Heart left ventricle (tissue), 16 donors: ENCODE results near the gene MAML3. TPM values are rescaled to one million over a fixed set of nuclear protein-coding genes. Genes with fewer than 3 reads are reported as not detected.
A peak's percentile ranks its signal among the peaks of the same experiment; 100 is the strongest.

Source experiments
- ATAC-seq, 4 donors: fragments of 200-7000 bp; cut with Tn5 transposase; one replicate each; pipeline ENCODE4 v1.9.1; 2020 to 2022; ENCODE audit warnings: moderate library complexity in 4 of 4, mild to moderate bottlenecking in 3 of 4, moderate number of reproducible peaks in 1 of 4
- DNase-seq, 5 donors: peaks; one replicate each; pipeline ENCODE4 v3.0.0-alpha.2; 2020
- H3K27ac ChIP-seq, 12 donors: fragments of 200-600 bp; sonication (generic) in 4 of 12; one replicate each; pipeline versions ENCODE4 v1.5.0 to v1.8.0; 2016 to 2022; ENCODE audit warnings: mild to moderate bottlenecking in 2 of 12
- H3K27me3 ChIP-seq, 9 donors: fragments of 200-600 bp; sonication (generic) in 2 of 9; one replicate each; pipeline versions ENCODE4 v1.5.1 to v1.8.0; 2016 to 2022; ENCODE audit warnings: mild to moderate bottlenecking in 3 of 9
- H3K36me3 ChIP-seq, 9 donors: fragments of 200-600 bp; sonication (generic) in 2 of 9; one replicate each; pipeline versions ENCODE4 v1.5.0 to v1.8.0; 2018 to 2022; ENCODE audit warnings: mild to moderate bottlenecking in 2 of 9
- H3K4me1 ChIP-seq, 12 donors: fragments of 200-600 bp; sonication (generic) in 4 of 12; one replicate each; pipeline versions ENCODE4 v1.5.0 to v1.8.0; 2016 to 2022; ENCODE audit warnings: mild to moderate bottlenecking in 3 of 12
- H3K4me3 ChIP-seq, 12 donors: fragments of 200-600 bp; sonication (generic) in 4 of 12; one replicate each; pipeline versions ENCODE4 v1.5.0 to v1.8.0; 2017 to 2022; ENCODE audit warnings: mild to moderate bottlenecking in 9 of 12, moderate library complexity in 4 of 12
- H3K9me3 ChIP-seq, 12 donors: fragments of 200-600 bp; sonication (generic) in 4 of 12; one replicate each; pipeline versions ENCODE4 v1.5.0 to v1.8.0; 2016 to 2022; ENCODE audit warnings: mild to moderate bottlenecking in 1 of 12
- POLR2A ChIP-seq, 2 donors: fragments of 450-650 bp; IDR thresholded peaks; one replicate each; pipeline ENCODE4 v1.6.1; 2017; ENCODE audit warnings: antibody characterized with exemption in 2 of 2, mild to moderate bottlenecking in 2 of 2, moderate library complexity in 2 of 2
- WGBS, 4 donors: extraction: QIAGEN DNeasy Blood & Tissue Kit in 2 of 4; methylation state at CpG; one replicate each; pipeline versions ENCODE4 v1.1.5 to v1.1.7; 2013 to 2018; 5-methylcytosine and 5-hydroxymethylcytosine counted together
- intact Hi-C, 10 donors: fragments of 100-400 bp; cut with DNase I; formaldehyde crosslinking; loops; one replicate each; pipeline versions ENCODE4 v1.11.1 to v1.14.2; 2022
- polyA plus RNA-seq, 2 donors: library from polyadenylated mRNA; stranded (reverse); fragments of 200-250 nt; gene quantifications; one replicate each; pipeline ENCODE4 v1.2.3, GENCODE V29; 2013
- total RNA-seq, 9 donors: library from RNA; depleted of rRNA in 2 of 9; stranded (reverse); fragments of >200 nt in 2 of 9; fragmentation: NEBNext Ultra II Directional in 3 of 9; extraction: Animal tissue kit (Norgen Biotek cat#: 25700) in 3 of 9; gene quantifications; one replicate each; pipeline versions ENCODE4 v1.1.0 to v1.2.4, GENCODE V29; 2016 to 2023
- TF ChIP-seq, protein P1 (sequence below), 12 donors: fragments of 200-600 bp; sonication (generic) in 4 of 12; IDR thresholded peaks; one replicate each; pipeline versions ENCODE4 v1.5.0 to v1.8.0; 2018 to 2022; ENCODE audit warnings: antibody characterized with exemption in 12 of 12, mild to moderate bottlenecking in 5 of 12
- donor health status: ischemic (EF 13 %, LVEDD 7.1; RV severe dilation, severe dysfunction).
- donor health status: healthy with polysubstance abuse.
- donor health status: DM: no; HTN: yes; CAD: no.
- donor health status: DM: no; HTN: no; CAD: no.
- donor health status: ischemic (EF 25% LVEDD 6.9; RV normal size, moderate dysfunction).
- donor health status: ischemic (EF 25% LVEDD 5.7; RV mildly dilated, moderate dysfunction).
- donor health status: healthy.
- donor health status: DM: yes; HTN: yes; CAD: no.
- donor health status: ischemic (EF 35%, LVEDD 5.7; RV mildly dilated, moderate dysfunction).
- donor health status: nonischemic (EF 11% LVEDD 7.7; RV severe dilation, severe dysfunction).
- donor health status: DM: yes; HTN: yes; CAD: no.
- donor health status: PGD.
- donor health status: ischemic (EF 29% LVEDD 5.4; RV normal size, mild dysfunction).
- donor health status: nonischemic (EF 23%, LVEDD 6.1; RV moderate dilation, normal function).

Gene MAML3
- total and polyA plus RNA-seq, 11 donors, result 0.76 to 5.9 (median 2.4) TPM

DNA sequence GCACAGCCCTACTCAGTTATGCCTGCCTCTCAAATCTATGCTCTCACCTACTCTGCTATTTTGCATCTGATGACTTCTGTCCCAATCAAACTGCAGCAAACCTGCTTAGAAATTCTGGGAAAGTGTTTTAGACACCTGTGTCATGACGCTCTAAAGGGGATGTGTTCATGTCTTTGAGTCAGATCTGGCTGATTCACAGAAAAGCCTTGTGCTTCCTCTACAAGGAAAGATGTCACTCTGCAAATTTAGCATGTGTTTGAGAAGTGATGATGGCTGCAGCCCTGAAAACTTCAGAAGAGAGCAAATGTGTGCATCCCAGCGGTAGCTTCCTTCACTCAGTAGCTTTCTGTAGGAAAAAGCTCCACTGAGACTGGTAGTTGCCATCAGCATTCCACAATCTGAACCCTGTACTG lies 253.0 kb downstream of the MAML3 start:
- ATAC-seq, result no peak
- DNase-seq, result no peak
- peaks cover 0 to 24% (median 12%) of the 10 kb centered on the region in 12 donors for H3K4me1 ChIP-seq
- peaks cover 0 to 5% (median 0%) of the 10 kb centered on the region in 12 donors for H3K9me3 ChIP-seq
- H3K27me3 ChIP-seq, result no peaks in the 10 kb centered on the region
- no peak for TF ChIP-seq POLR2A (IDR thresholded peaks at IDR 0.05)
- TF ChIP-seq, protein P1, sequence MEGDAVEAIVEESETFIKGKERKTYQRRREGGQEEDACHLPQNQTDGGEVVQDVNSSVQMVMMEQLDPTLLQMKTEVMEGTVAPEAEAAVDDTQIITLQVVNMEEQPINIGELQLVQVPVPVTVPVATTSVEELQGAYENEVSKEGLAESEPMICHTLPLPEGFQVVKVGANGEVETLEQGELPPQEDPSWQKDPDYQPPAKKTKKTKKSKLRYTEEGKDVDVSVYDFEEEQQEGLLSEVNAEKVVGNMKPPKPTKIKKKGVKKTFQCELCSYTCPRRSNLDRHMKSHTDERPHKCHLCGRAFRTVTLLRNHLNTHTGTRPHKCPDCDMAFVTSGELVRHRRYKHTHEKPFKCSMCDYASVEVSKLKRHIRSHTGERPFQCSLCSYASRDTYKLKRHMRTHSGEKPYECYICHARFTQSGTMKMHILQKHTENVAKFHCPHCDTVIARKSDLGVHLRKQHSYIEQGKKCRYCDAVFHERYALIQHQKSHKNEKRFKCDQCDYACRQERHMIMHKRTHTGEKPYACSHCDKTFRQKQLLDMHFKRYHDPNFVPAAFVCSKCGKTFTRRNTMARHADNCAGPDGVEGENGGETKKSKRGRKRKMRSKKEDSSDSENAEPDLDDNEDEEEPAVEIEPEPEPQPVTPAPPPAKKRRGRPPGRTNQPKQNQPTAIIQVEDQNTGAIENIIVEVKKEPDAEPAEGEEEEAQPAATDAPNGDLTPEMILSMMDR (IDR thresholded peaks at IDR 0.05), result no peak
- H3K4me3 ChIP-seq, result no peak overlapping the region
- 59 to 77% (median 65%) methylated on average over 2 of the region's 2 CpGs for WGBS, 4 donors
- no peaks in the 10 kb centered on the region for H3K36me3 ChIP-seq
- intact Hi-C loops, result no loop called here
- H3K27ac ChIP-seq, result peak overlapping the region in 1 of 12 donors; percentile 40

DNA sequence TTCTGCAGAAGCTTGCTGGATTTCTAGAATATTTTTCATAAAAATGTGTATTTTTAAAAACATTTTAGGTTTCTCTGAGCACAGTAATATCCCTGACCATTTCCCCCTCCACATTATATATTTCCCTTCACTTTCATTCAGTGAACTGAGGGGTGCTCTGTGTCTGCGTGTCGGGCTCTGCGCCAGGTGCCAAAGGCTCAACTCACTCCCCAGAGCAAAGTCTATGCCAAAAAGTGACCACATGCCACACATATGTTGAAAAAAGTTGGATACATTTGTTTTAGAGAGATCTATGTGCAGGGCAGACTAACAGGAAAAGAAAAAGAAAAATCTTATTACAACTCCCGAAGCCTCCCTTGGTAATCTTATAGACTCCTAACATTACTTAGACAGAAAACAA lies 254.6 kb downstream of the MAML3 start:
- DNase-seq (no peak), ATAC-seq (no peak)
- WGBS, 4 donors, result 82 to 99% (median 95%) methylated on average over 4 of the region's 4 CpGs
- no peaks in the 10 kb centered on the region for H3K9me3 ChIP-seq
- H3K27ac ChIP-seq, result no peak overlapping the region
- no peaks in the 10 kb centered on the region for H3K36me3 ChIP-seq
- no peak overlapping the region for H3K4me3 ChIP-seq
- no peaks in the 10 kb centered on the region for H3K27me3 ChIP-seq
- H3K4me1 ChIP-seq, result peaks cover 0 to 24% (median 12%) of the 10 kb centered on the region in 12 donors
- intact Hi-C loops, result no loop called here
- TF ChIP-seq, protein P1 (IDR thresholded peaks at IDR 0.05), result no peak
- no peak for TF ChIP-seq POLR2A (IDR thresholded peaks at IDR 0.05)

DNA sequence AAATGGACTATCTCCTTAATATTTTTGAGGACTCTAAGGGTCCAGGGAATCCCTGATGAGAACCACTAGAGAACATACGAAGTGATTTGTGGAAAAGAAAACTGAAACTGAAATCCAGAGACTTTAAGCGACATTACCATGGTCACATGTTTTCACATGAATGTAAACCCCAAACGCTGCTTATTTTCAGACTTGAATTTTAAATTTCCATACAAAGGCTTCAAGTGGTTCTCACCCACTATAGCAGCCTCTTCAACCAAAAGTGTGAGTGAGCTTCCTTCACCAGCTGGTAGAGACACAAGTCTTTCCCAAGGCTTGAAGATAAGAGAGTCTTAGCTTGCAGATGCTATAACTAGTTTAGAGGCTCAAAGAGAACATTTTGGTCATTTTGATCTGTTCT lies 255.7 kb downstream of the MAML3 start:
- Histone ChIP-seq H3K27me3 (no peaks in the 10 kb centered on the region), H3K36me3 (no peaks in the 10 kb centered on the region), H3K9me3 (no peaks in the 10 kb centered on the region), H3K27ac (peak overlapping the region in 1 of 12 donors; percentile 32), H3K4me1 (peaks cover 0 to 24% (median 11%) of the 10 kb centered on the region in 12 donors), H3K4me3 (peak overlapping the region in 2 of 12 donors; percentile 26 to 31)
- TF ChIP-seq POLR2A (IDR thresholded peaks at IDR 0.05), result no peak
- TF ChIP-seq, protein P1 (IDR thresholded peaks at IDR 0.05), result no peak
- no peak for DNase-seq
- intact Hi-C loops, result no loop called here
- no peak for ATAC-seq
- 73 to 82% (median 78%) methylated on average over 3 of the region's 3 CpGs for WGBS, 4 donors

DNA sequence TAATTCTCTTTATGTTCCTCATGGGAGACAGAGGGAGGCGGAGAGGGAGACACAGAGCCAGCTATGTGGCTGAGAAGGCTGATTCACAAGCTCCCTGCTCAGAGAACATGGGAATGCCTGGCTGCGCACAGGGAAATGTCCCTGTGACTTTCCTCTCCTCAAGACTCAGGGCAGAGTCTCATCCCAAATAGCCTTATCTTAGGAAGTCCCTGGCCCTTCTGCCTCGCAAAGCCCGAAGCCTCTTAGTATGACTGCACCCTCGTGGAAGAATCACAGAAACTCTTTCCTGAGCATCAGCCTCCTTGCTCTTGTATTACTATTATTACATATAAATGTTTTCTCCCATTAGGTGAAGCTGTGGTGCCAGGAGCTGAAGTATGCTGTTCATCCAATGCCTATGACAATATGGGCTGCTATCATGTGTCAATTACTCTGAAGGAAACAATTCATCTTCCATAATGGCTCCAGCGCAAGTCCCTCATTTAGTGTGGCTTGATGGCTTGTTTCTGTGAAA lies 257.8 kb downstream of the MAML3 start:
- H3K4me3 ChIP-seq, result no peak overlapping the region
- no peak for TF ChIP-seq POLR2A (IDR thresholded peaks at IDR 0.05)
- TF ChIP-seq, protein P1 (IDR thresholded peaks at IDR 0.05), result no peak
- no peak overlapping the region for H3K27ac ChIP-seq
- 92 to 97% (median 93%) methylated on average over 6 of the region's 6 CpGs for WGBS, 4 donors
- no peaks in the 10 kb centered on the region for H3K27me3 ChIP-seq
- intact Hi-C loops, result no loop called here
- H3K36me3 ChIP-seq, result no peaks in the 10 kb centered on the region
- DNase-seq (no peak), ATAC-seq (no peak)
- H3K4me1 ChIP-seq, result peaks cover 0 to 11% (median 3%) of the 10 kb centered on the region in 12 donors
- H3K9me3 ChIP-seq, result no peaks in the 10 kb centered on the region
